ENCODE measurements around the gene FANCE. TPM values are rescaled to one million over a fixed set of nuclear protein-coding genes. Genes with fewer than 3 reads are reported as not detected.

FANCE gene
- polyA plus RNA-seq, 1 donor (not counting 4 experiments of a cell fraction or from before 2014, with no cell fraction given) = 6.4 TPM

- no peaks in the 10 kb centered on the region for H3K79me2 ChIP-seq (ENCODE audit: control insufficient read depth, insufficient read depth, low read length)
- H3K9me1 ChIP-seq (ENCODE audit: control insufficient read depth, extremely low read depth, insufficient read depth, low read length) = no peaks in the 10 kb centered on the region
- H4K20me1 ChIP-seq (ENCODE audit: control insufficient read depth, extremely low read depth, insufficient read depth, low read length) = no peaks in the 10 kb centered on the region
- H3K27ac ChIP-seq (ENCODE audit: control insufficient read depth, insufficient read depth, low read length) = no peak within 1 kb of the TSS
- no peaks in the 10 kb centered on the region for H3K4me1 ChIP-seq (ENCODE audit: control insufficient read depth, extremely low read depth, insufficient read depth, low read length)
- H3K9ac ChIP-seq (ENCODE audit: control insufficient read depth, extremely low read depth, insufficient read depth, low read length) = no peak within 1 kb of the TSS
- dilution Hi-C loops (cut with MboI; ENCODE audit: extremely low pct_ligation_motif_present, low sequenced_read_pairs) = no loop called here
- H2AFZ ChIP-seq (ENCODE audit: control insufficient read depth, low read length) = no peak within 1 kb of the TSS
- H3K4me3 ChIP-seq (ENCODE audit: control insufficient read depth in 2 of 3, extremely low read depth in 1 of 3, insufficient read depth in 2 of 3, low read depth in 1 of 3, low read length in 3 of 3) = no peak within 1 kb of the TSS
- H3K9me3 ChIP-seq (ENCODE audit: control insufficient read depth, low read depth, low read length) = no peaks in the 10 kb centered on the region
- H3K27me3 ChIP-seq (ENCODE audit: control insufficient read depth, extremely low read depth, insufficient read depth, low read length) = peaks cover 30% of the 10 kb centered on the region
- no peak within 1 kb of the TSS for H3K4me2 ChIP-seq (ENCODE audit: control insufficient read depth, extremely low read depth, insufficient read depth, low read depth, low read length)
- DNase-seq (ENCODE audit: low read depth, low spot score) (no peak), FAIRE-seq (no peak)
- no peak for TF ChIP-seq CTCF (optimal IDR thresholded peaks at IDR 0.05 in 1 of 3, IDR thresholded peaks at IDR 0.05 in 1 of 3, conservative IDR thresholded peaks at IDR 0.05 in 1 of 3; ENCODE audit: extremely low read depth in 1 of 3, insufficient read depth in 2 of 3, low read length in 3 of 3)
- no peak for TF ChIP-seq EZH2 (IDR thresholded peaks at IDR 0.05; ENCODE audit: low read length)
- H3K36me3 ChIP-seq (ENCODE audit: control insufficient read depth in 2 of 2, extremely low read depth in 1 of 2, insufficient read depth in 2 of 2, low read length in 2 of 2) = no peaks in the 10 kb centered on the region
Measured at GRCh38 chr6:35512740-35513139, 60.6 kb downstream of the FANCE start, which contains the start of gene TULP1. TULP1 (minus strand) TSS chr6:35512896; CDS start chr6:35512858, 38 bp downstream.

GRCh38 chr6:35514587-35514986 lies 62.4 kb downstream of the FANCE start:
- Histone ChIP-seq H3K9me1 (ENCODE audit: control insufficient read depth, extremely low read depth, insufficient read depth, low read length) (no peaks in the 10 kb centered on the region), H3K27me3 (ENCODE audit: control insufficient read depth, extremely low read depth, insufficient read depth, low read length) (peaks cover 22% of the 10 kb centered on the region), H4K20me1 (ENCODE audit: control insufficient read depth, extremely low read depth, insufficient read depth, low read length) (no peaks in the 10 kb centered on the region), H2AFZ (ENCODE audit: control insufficient read depth, low read length) (no peak overlapping the region), H3K79me2 (ENCODE audit: control insufficient read depth, insufficient read depth, low read length) (no peaks in the 10 kb centered on the region), H3K4me2 (ENCODE audit: control insufficient read depth, extremely low read depth, insufficient read depth, low read depth, low read length) (no peak overlapping the region), H3K9ac (ENCODE audit: control insufficient read depth, extremely low read depth, insufficient read depth, low read length) (no peak overlapping the region), H3K4me1 (ENCODE audit: control insufficient read depth, extremely low read depth, insufficient read depth, low read length) (no peaks in the 10 kb centered on the region), H3K27ac (ENCODE audit: control insufficient read depth, insufficient read depth, low read length) (no peak overlapping the region), H3K36me3 (ENCODE audit: control insufficient read depth in 2 of 2, extremely low read depth in 1 of 2, insufficient read depth in 2 of 2, low read length in 2 of 2) (no peaks in the 10 kb centered on the region), H3K4me3 (ENCODE audit: control insufficient read depth in 2 of 3, extremely low read depth in 1 of 3, insufficient read depth in 2 of 3, low read depth in 1 of 3, low read length in 3 of 3) (no peak overlapping the region), H3K9me3 (ENCODE audit: control insufficient read depth, low read depth, low read length) (no peaks in the 10 kb centered on the region)
- no peak for DNase-seq (ENCODE audit: low read depth, low spot score)
- no peak for FAIRE-seq
- dilution Hi-C loops (cut with MboI; ENCODE audit: extremely low pct_ligation_motif_present, low sequenced_read_pairs) = no loop called here
- TF ChIP-seq CTCF (optimal IDR thresholded peaks at IDR 0.05 in 1 of 3, IDR thresholded peaks at IDR 0.05 in 1 of 3, conservative IDR thresholded peaks at IDR 0.05 in 1 of 3; ENCODE audit: extremely low read depth in 1 of 3, insufficient read depth in 2 of 3, low read length in 3 of 3) (no peak), EZH2 (IDR thresholded peaks at IDR 0.05; ENCODE audit: low read length) (no peak)
